Neural cell (in vitro differentiated cells): Measurements from ENCODE around the gene SIK3.

Source experiments
- EP300 ChIP-seq: fragments of 450-650 bp; conservative IDR thresholded peaks from 2 replicates; pipeline ENCODE4 v1.6.1; 2014; ENCODE audit warnings: antibody characterized with exemption, mild to moderate bottlenecking, moderate library complexity; ENCODE audit not compliant: poor library complexity, severe bottlenecking
- EZH2 ChIP-seq: fragments of 200-600, 300-800 bp; shearing (Covaris generic), sonication (generic); IDR thresholded peaks from 2 replicates; pipeline ENCODE4 v1.6.1; 2014; ENCODE audit warnings: antibody characterized with exemption, low read length, borderline replicate concordance, mild to moderate bottlenecking; ENCODE audit not compliant: insufficient read depth, poor library complexity, severe bottlenecking
- TF ChIP-seq, protein P1 (sequence below): fragments of 450-650 bp; IDR thresholded peaks from 2 replicates; pipeline ENCODE4 v1.5.1; 2014; ENCODE audit warnings: antibody characterized with exemption, mild to moderate bottlenecking, moderate library complexity; ENCODE audit not compliant: poor library complexity, severe bottlenecking

DNA sequence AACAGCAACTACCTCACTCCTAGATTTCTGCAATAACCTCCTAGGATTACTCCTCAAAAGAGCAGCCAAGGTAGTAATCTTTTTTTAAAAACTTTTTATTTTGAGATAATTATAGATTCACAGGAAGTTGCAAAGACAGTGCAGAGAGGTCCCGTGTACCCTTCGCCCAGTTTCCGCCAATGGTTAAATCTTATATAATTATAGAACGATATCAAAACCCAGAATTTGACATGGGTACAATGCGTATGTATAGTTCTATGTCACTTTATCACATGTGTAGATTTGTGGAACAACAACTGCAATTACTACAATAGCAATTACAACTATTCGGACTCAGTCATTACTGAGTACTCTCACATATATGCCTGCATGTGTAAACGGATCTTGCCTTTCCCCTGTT is 166.0 kb downstream of the SIK3 start:
- no peak for TF ChIP-seq EP300
- TF ChIP-seq, protein P1, sequence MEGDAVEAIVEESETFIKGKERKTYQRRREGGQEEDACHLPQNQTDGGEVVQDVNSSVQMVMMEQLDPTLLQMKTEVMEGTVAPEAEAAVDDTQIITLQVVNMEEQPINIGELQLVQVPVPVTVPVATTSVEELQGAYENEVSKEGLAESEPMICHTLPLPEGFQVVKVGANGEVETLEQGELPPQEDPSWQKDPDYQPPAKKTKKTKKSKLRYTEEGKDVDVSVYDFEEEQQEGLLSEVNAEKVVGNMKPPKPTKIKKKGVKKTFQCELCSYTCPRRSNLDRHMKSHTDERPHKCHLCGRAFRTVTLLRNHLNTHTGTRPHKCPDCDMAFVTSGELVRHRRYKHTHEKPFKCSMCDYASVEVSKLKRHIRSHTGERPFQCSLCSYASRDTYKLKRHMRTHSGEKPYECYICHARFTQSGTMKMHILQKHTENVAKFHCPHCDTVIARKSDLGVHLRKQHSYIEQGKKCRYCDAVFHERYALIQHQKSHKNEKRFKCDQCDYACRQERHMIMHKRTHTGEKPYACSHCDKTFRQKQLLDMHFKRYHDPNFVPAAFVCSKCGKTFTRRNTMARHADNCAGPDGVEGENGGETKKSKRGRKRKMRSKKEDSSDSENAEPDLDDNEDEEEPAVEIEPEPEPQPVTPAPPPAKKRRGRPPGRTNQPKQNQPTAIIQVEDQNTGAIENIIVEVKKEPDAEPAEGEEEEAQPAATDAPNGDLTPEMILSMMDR: no peak
- no peak for TF ChIP-seq EZH2
